ENCODE data around the gene ZBTB42. TPM values are rescaled to one million over a fixed set of nuclear protein-coding genes. Genes with fewer than 3 reads are reported as not detected.
A peak's percentile ranks its signal among the peaks of the same experiment; 100 is the strongest.

ZBTB42 gene
- total and polyA plus RNA-seq, 4 experiments from 2014 or later, result 2.0 to 12.3 (median 6.9) TPM

DNA sequence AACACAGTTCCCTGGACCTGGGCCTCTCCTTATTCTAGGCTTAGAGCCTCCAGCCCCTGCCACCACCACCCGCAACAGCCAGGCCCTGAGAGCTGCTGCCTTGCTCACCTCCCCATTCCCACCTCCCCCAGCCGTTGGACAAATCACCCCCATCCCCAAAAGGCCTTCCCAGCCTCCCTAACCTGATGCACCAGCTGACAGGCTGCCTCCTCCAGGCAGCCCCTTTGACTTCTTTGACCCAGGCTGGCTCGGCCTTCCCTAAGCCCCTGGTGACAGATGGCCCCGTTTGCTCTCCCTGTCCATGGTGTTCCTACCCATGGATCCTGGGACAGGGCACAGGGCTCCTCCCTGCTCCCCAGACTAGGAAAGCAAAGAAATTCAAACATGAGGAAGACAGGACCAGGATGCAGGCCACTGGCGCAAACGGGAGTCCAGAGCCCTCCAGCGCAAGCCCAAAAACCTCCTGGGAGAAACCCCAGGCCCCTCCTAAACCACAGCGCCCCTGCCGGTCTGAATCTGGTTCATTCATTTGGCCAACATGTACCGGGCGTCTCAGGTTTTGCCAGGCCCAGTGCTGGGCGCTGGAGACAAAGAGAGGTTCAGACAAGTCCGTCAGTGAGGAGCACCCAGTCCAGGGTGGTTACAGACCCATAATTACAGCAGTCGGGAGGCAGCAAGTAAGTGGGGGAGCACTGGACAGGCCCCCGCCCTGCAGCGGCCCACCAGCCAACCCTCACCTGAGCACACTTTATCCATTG lies 7.8 kb upstream of the ZBTB42 start:
- Histone ChIP-seq H3K36me3 (ENCODE audit: insufficient read depth, low read length) (peaks cover 6% of the 10 kb centered on the region), H3K27ac (ENCODE audit: low read depth, low read length) (no peak overlapping the region), H3K27me3 (ENCODE audit: insufficient read depth, low read length) (no peaks in the 10 kb centered on the region), H3K4me3 (ENCODE audit: low read length in 2 of 2) (no peak overlapping the region), H3K4me1 (ENCODE audit: insufficient read depth, low read length) (peaks cover 43% of the 10 kb centered on the region), H3K9me3 (ENCODE audit: control insufficient read depth in 1 of 2, low read length in 2 of 2) (no peaks in the 10 kb centered on the region)
- ChIA-PET CTCF (ENCODE audit: partially characterized antibody) (interaction anchor here (1.8 kb wide), 1 partner anchor 33 kb away, joined by 4 read pairs; no protein-coding TSS in a partner anchor), POLR2A (ENCODE audit: partially characterized antibody) (interaction anchor here (1.0 to 2.6 kb wide), 2 partner anchors 8 to 38 kb away, joined by 3 to 14 read pairs; partner anchors contain the start of gene ZBTB42)
- intact Hi-C loops (cut with micrococcal nuclease), result no loop called here
- Mint-ChIP-seq H3K27me3 (no peaks in the 10 kb centered on the region), H3K9me3 (no peaks in the 10 kb centered on the region), H3K4me1 (peaks cover 16 to 51% (median 30%) of the 10 kb centered on the region in 4 donors), H3K36me3 (peaks cover 0 to 4% of the 10 kb centered on the region in 2 donors), H3K27ac (peak overlapping the region in 6 of 7 donors; percentile 72 to 87 (median 82)), H3K4me3 (peak overlapping the region; percentile 50 to 92 (median 86))
- peak in 1 of 5 donors; percentile 22 for DNase-seq

GRCh38 chr14:104793703-104793959 lies 7.3 kb upstream of the ZBTB42 start:
- H3K27ac Mint-ChIP-seq, result peak overlapping the region; percentile 69 to 87 (median 82)
- CTCF ChIA-PET (ENCODE audit: partially characterized antibody), result no interaction called here
- POLR2A ChIA-PET (ENCODE audit: partially characterized antibody), result interaction anchor here (1.0 to 2.9 kb wide), 4 partner anchors 32 to 41 kb away, joined by 3 to 18 read pairs (median 6); partner anchors contain the start of gene SIVA1
- H3K27me3 Mint-ChIP-seq, result no peaks in the 10 kb centered on the region
- intact Hi-C loops (cut with micrococcal nuclease), result no loop called here
- peaks cover 0 to 4% of the 10 kb centered on the region in 2 donors for H3K36me3 Mint-ChIP-seq
- H3K9me3 Mint-ChIP-seq, result no peaks in the 10 kb centered on the region
- H3K27me3 ChIP-seq (ENCODE audit: insufficient read depth, low read length), result no peaks in the 10 kb centered on the region
- H3K9me3 ChIP-seq (ENCODE audit: control insufficient read depth in 1 of 2, low read length in 2 of 2), result no peaks in the 10 kb centered on the region
- H3K4me1 Mint-ChIP-seq, result peaks cover 16 to 56% (median 32%) of the 10 kb centered on the region in 4 donors
- H3K4me1 ChIP-seq (ENCODE audit: insufficient read depth, low read length), result peaks cover 38% of the 10 kb centered on the region
- H3K4me3 Mint-ChIP-seq, result peak overlapping the region; percentile 67 to 92 (median 88)
- H3K36me3 ChIP-seq (ENCODE audit: insufficient read depth, low read length), result peaks cover 6% of the 10 kb centered on the region
- DNase-seq, result peak in 1 of 5 donors; percentile 19
- peak overlapping the region in 1 of 2 donors; percentile 61 for H3K4me3 ChIP-seq (ENCODE audit: low read length in 2 of 2)
- no peak overlapping the region for H3K27ac ChIP-seq (ENCODE audit: low read depth, low read length)

DNA sequence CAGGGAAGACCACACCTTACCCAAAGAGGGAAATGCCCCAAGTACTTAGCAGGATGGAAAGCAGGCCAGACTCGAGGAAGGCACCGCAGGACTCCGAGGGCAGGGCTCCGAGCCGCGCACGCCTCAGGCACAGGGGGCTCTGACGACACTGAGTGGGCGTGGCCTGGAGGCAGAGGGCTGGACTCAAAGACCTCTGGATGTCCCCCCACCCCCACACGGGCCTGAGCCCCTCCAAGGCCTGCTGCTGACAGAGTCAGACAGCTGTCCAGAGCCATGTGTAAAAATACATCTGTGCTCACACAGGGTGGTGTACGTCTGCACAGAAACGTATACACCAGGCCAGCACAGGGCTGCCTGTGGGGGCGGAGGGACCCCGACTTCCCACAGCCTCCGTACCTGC lies 6.8 kb upstream of the ZBTB42 start:
- H3K4me3 Mint-ChIP-seq, result peak overlapping the region; percentile 82 to 92 (median 88)
- peak overlapping the region in 1 of 2 donors; percentile 61 for H3K4me3 ChIP-seq (ENCODE audit: low read length in 2 of 2)
- H3K4me1 Mint-ChIP-seq, result peaks cover 16 to 57% (median 35%) of the 10 kb centered on the region in 4 donors
- no peaks in the 10 kb centered on the region for H3K27me3 ChIP-seq (ENCODE audit: insufficient read depth, low read length)
- intact Hi-C loops (cut with micrococcal nuclease), result no loop called here
- POLR2A ChIA-PET (ENCODE audit: partially characterized antibody), result interaction anchor here (0.9 to 2.9 kb wide), 7 partner anchors 10 to 41 kb away, joined by 3 to 18 read pairs (median 4); partner anchors contain the start of gene SIVA1
- peaks cover 38% of the 10 kb centered on the region for H3K4me1 ChIP-seq (ENCODE audit: insufficient read depth, low read length)
- H3K36me3 Mint-ChIP-seq, result peaks cover 0 to 4% of the 10 kb centered on the region in 2 donors
- peaks cover 6% of the 10 kb centered on the region for H3K36me3 ChIP-seq (ENCODE audit: insufficient read depth, low read length)
- no peaks in the 10 kb centered on the region for H3K9me3 ChIP-seq (ENCODE audit: control insufficient read depth in 1 of 2, low read length in 2 of 2)
- DNase-seq, result peak in 1 of 5 donors; percentile 44
- CTCF ChIA-PET (ENCODE audit: partially characterized antibody), result no interaction called here
- no peaks in the 10 kb centered on the region for H3K27me3 Mint-ChIP-seq
- H3K27ac ChIP-seq (ENCODE audit: low read depth, low read length), result peak overlapping the region; percentile 65
- H3K9me3 Mint-ChIP-seq, result no peaks in the 10 kb centered on the region
- H3K27ac Mint-ChIP-seq, result peak overlapping the region; percentile 69 to 90 (median 86)

GRCh38 chr14:104794631-104794992 lies 6.3 kb upstream of the ZBTB42 start:
- H3K27ac ChIP-seq (ENCODE audit: low read depth, low read length), result peak overlapping the region; percentile 65
- ChIA-PET POLR2A (ENCODE audit: partially characterized antibody) (interaction anchor here (0.9 to 2.9 kb wide), 7 partner anchors 9 to 42 kb away, joined by 3 to 18 read pairs (median 4); partner anchors contain the start of gene SIVA1), CTCF (ENCODE audit: partially characterized antibody) (no interaction called here)
- H3K4me1 ChIP-seq (ENCODE audit: insufficient read depth, low read length), result peaks cover 38% of the 10 kb centered on the region
- peak overlapping the region; percentile 82 to 92 (median 88) for H3K4me3 Mint-ChIP-seq
- peak overlapping the region; percentile 75 to 90 (median 86) for H3K27ac Mint-ChIP-seq
- H3K27me3 Mint-ChIP-seq, result no peaks in the 10 kb centered on the region
- intact Hi-C loops (cut with micrococcal nuclease), result no loop called here
- peaks cover 21 to 59% (median 40%) of the 10 kb centered on the region in 4 donors for H3K4me1 Mint-ChIP-seq
- peaks cover 6% of the 10 kb centered on the region for H3K36me3 ChIP-seq (ENCODE audit: insufficient read depth, low read length)
- no peaks in the 10 kb centered on the region for H3K9me3 ChIP-seq (ENCODE audit: control insufficient read depth in 1 of 2, low read length in 2 of 2)
- H3K4me3 ChIP-seq (ENCODE audit: low read length in 2 of 2), result peak overlapping the region; percentile 61
- no peaks in the 10 kb centered on the region for H3K27me3 ChIP-seq (ENCODE audit: insufficient read depth, low read length)
- H3K36me3 Mint-ChIP-seq, result peaks cover 0 to 2% of the 10 kb centered on the region in 2 donors
- DNase-seq, result peak in 1 of 5 donors; percentile 34
- H3K9me3 Mint-ChIP-seq, result no peaks in the 10 kb centered on the region

DNA sequence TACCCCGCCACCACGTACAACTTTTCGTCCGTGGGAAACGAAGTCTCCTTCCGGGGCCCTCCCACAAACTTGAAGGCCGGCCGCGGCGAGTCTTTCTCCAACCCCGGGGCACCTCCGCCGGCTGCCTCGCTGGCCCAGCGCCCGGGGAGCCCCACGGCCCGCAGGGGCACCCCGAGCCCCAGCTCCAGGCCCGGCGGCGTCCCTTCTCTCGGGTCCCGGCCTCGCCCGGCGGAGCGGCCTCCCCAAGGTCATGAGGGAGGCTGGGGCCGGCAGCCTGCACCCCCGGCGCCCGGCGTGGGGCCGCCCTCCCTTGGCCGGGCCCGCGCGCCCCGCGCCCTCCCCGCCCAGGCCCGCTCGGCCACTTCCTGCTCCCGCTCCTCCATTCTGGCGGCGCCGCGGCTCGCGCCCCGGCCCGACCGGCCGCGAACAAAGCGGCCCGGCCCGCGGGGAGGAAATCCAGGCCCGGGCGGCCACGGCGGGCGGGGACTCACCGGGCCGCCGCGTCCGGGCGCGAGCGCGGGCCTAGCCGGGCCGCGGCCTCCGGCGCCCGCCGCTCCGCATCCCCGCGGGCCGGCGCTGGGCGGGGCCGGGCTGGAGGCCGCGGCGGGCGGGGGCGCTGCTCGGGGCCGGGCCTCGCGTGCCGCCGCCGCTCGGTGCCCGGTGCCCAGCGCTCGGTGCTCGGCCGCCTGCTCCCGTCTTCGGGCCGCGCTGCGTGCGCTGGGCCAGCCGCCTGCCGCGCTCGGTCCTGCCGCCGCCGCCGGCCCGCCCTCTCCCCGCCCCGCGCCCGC lies 5.7 kb upstream of the ZBTB42 start, which contains the start of gene AKT1:
AKT1 (minus strand) TSS at position 756 of the 788 bp plus-strand sequence. CDS start 3,105 bp downstream, outside the sequence.
- peaks cover 0 to 2% of the 10 kb centered on the region in 2 donors for H3K36me3 Mint-ChIP-seq
- DNase-seq, result peak; percentile 19 to 29 (median 26)

GRCh38 chr14:104795781-104796686 lies 4.9 kb upstream of the ZBTB42 start:
- peak; percentile 33 to 50 (median 46) for DNase-seq
- Histone ChIP-seq H3K36me3 (ENCODE audit: insufficient read depth, low read length) (no peaks in the 10 kb centered on the region), H3K27ac (ENCODE audit: low read depth, low read length) (peak overlapping the region; percentile 80), H3K9me3 (ENCODE audit: control insufficient read depth in 1 of 2, low read length in 2 of 2) (no peaks in the 10 kb centered on the region), H3K27me3 (ENCODE audit: insufficient read depth, low read length) (no peaks in the 10 kb centered on the region), H3K4me3 (ENCODE audit: low read length in 2 of 2) (peak overlapping the region in 1 of 2 donors; percentile 60), H3K4me1 (ENCODE audit: insufficient read depth, low read length) (peaks cover 38% of the 10 kb centered on the region)
- Mint-ChIP-seq H3K4me1 (peaks cover 21 to 57% (median 43%) of the 10 kb centered on the region in 4 donors), H3K27ac (peak overlapping the region; percentile 70 to 95 (median 85)), H3K36me3 (peaks cover 0 to 2% of the 10 kb centered on the region in 2 donors), H3K9me3 (no peaks in the 10 kb centered on the region), H3K27me3 (no peaks in the 10 kb centered on the region), H3K4me3 (peak overlapping the region; percentile 74 to 85 (median 82))
- CTCF ChIA-PET (ENCODE audit: partially characterized antibody), result interaction anchor here (0.9 to 1.3 kb wide), 2 partner anchors 25 to 30 kb away, joined by 3 read pairs; no protein-coding TSS in a partner anchor
- intact Hi-C loops (cut with micrococcal nuclease), result loop anchor here (1.0 kb wide), 1 partner anchor 44 kb away; no protein-coding TSS in a partner anchor
- POLR2A ChIA-PET (ENCODE audit: partially characterized antibody), result interaction anchor here (2.9 kb wide), 1 partner anchor 43 kb away, joined by 18 read pairs; the partner anchor contains the start of gene SIVA1

More for the DNA sequence above, 5.7 kb upstream of the ZBTB42 start, which contains the start of gene AKT1:
- Histone ChIP-seq H3K4me1 (ENCODE audit: insufficient read depth, low read length) (peaks cover 38% of the 10 kb centered on the region), H3K27me3 (ENCODE audit: insufficient read depth, low read length) (no peaks in the 10 kb centered on the region), H3K4me3 (ENCODE audit: low read length in 2 of 2) (peak within 1 kb of the TSS; percentile 61), H3K9me3 (ENCODE audit: control insufficient read depth in 1 of 2, low read length in 2 of 2) (no peaks in the 10 kb centered on the region), H3K36me3 (ENCODE audit: insufficient read depth, low read length) (peaks cover 6% of the 10 kb centered on the region), H3K27ac (ENCODE audit: low read depth, low read length) (peak within 1 kb of the TSS; percentile 80)
- POLR2A ChIA-PET (ENCODE audit: partially characterized antibody), result interaction anchor here (1.3 to 2.9 kb wide), 5 partner anchors 9 to 43 kb away, joined by 3 to 18 read pairs (median 5); partner anchors contain the start of gene SIVA1
- H3K27ac Mint-ChIP-seq, result peak within 1 kb of the TSS; percentile 80 to 95 (median 90)
- peak within 1 kb of the TSS; percentile 82 to 92 (median 88) for H3K4me3 Mint-ChIP-seq
- intact Hi-C loops (cut with micrococcal nuclease), result loop anchor here (1.0 kb wide), 1 partner anchor 43 kb away; no protein-coding TSS in a partner anchor
- no peaks in the 10 kb centered on the region for H3K9me3 Mint-ChIP-seq
- H3K4me1 Mint-ChIP-seq, result peaks cover 21 to 60% (median 43%) of the 10 kb centered on the region in 4 donors
- no peaks in the 10 kb centered on the region for H3K27me3 Mint-ChIP-seq
- CTCF ChIA-PET (ENCODE audit: partially characterized antibody), result no interaction called here
